Jurkat, Clone E6-1 (cell line): ENCODE data around the gene PLXNB1.

Experiments used
- DNase-seq: peaks from one replicate; pipeline ENCODE4 v3.0.0-alpha.2; 2011; ENCODE audit warnings: low read depth, low spot score
- H3K4me3 ChIP-seq: 2 replicates; pipeline ENCODE4 v1.5.1; 2011; ENCODE audit warnings: mild to moderate bottlenecking, low read length, control low read depth, moderate library complexity

Gene PLXNB1

DNA sequence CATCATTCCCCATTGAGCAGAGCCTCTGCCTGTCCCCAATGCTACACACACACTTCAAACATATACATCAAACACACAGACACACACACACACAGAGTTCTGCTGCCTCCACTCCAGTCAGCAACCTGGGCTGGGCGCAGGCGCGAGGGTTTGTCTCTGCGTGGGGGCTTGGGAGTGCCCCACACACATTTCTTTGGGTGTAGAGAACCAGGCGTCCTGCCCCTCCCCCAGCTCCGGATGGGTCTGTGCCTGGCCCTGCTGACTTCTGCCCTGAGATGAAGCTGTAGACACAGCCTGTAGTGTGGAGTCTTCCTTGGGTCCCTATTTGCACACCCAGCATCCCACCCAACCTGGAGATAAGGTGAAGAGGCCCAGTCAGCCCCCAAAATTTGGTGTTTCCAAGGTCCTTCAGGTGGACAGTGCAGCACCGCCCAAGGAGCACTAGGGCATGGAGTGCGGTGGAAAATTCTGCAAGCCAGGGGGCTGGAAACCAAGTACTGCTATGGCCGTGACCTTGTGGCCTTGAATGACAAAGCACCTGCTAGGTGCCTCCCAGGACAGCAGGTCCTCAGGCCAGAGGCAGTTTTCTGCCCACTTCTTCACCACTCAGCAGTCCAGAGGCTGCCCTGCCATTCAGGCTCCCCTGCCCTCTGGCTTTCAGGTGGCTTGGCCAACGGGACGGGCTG is 31.0 kb downstream of the PLXNB1 start:
- H3K4me3 ChIP-seq, result no peak overlapping the region
- no peak for DNase-seq

DNA sequence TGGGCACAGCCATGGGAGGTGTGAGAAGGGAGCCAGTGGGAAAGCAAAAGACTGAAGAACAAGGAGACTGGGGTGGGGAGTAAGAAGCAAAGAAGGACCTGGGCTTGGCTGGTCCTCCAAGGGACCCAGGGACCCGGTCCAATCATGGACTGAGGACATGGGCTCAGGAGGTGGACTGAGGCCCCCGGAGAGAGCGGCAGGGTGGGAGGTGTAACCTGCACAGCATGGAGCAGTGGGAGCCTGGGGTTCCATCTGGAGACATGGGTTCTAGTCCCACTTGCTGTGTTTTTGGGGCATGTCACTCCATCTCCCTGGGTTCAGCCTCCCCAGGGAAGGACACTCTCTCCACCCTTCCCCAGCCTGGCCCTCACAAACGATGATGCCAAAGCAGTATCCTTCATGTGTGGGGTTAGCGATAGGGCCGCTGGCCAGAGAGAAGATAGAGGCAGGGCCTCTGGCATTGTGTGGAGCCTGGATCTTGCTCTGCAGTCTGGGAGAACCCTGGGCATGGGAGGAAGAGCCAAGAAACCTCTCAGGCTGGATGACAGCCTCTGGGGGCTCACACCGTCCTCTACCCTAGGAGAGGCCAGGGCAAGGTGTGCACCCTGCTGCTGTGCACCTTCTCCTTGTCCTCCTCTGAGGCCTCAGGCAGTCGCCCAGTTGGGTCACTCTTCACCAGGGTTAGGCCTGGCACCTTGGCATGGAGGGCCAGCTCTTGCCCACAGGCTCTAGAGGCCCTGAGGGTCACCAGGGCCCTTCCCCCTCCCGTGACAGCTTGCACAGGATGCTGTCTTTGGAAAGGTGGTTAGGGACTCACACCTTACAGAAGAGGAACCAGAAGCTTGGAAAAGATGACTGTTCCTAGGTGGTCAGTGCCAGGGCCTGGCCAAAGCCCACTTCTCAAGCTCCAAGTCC is 31.9 kb downstream of the PLXNB1 start:
- H3K4me3 ChIP-seq, result no peak overlapping the region
- DNase-seq, result no peak

DNA sequence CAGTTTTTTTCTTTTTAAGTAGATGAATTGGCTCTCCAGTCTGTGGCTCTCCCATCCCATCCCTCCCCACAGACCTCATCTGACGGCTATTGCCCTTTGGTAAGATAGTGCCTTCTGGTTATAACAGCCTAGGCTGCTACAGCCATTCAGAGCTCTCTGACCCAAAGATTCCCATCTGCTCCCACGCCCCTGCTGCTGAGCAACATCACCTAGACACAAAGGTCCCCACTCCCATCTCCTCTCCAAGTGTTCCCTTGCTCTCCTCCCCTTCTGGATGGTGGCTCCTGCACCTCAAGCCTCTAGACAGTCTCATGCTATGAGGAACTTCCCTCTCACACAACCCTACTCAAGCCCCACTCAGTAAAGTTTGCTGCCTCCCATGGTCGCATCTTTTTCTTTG is 34.2 kb downstream of the PLXNB1 start:
- DNase-seq, result no peak
- H3K4me3 ChIP-seq, result no peak overlapping the region

DNA sequence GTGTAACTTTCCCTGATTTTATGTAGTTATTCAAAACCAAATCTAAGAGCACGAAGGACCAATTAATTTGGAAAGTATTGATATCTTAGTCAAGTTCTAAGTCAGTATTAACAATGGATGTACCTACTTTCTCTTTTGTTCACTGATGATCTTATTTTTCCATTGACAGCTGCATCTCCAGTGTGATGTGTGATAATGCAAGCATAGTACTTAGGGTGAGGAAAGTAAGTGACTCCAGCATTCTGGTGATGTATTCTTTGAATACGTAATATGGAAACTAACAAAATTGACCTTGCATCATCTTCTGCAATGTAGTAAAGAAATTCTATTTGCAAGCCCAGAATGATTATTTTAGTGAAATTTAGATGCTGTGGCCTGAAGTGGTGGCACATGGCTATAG is 35.5 kb downstream of the PLXNB1 start:
- no peak overlapping the region for H3K4me3 ChIP-seq
- no peak for DNase-seq

DNA sequence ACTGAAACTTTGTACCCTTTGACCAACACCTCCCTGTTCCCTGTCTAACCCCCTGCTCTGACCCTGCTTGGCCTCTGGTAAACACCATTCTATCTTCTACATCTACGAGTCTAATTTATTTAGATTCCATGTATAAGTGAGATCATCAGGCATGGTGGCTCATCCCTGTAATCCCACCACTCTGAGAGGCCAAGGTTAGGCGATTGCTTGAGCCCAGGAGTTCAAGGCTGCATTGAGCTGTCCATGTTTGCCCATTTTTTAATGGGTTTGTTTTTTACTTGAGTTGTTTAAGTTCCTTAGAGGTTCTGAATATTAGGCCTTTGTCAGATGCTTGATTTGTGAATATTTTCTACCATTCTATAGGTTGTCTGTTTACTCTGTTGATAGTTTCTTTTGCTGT is 40.9 kb downstream of the PLXNB1 start:
- no peak overlapping the region for H3K4me3 ChIP-seq
- no peak for DNase-seq

DNA sequence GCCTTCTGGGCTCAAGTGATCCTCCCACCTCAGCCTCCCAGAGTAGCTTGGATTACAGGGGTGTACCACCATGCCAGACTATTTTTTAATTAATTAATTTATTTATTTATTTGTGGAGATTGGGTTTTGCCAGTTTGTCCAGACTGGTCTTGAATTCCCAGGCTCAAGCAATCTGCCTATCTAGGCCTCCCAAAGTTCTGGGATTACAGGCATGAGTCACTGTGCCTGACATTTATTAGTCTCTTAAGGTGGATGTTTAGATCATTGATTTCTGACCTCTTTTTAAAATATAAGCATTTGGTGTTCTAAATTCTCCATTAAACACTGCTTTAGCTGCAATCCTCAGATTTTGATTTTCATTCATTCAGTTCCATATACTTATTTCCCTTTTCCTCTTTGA is 42.3 kb downstream of the PLXNB1 start:
- no peak overlapping the region for H3K4me3 ChIP-seq
- no peak for DNase-seq

DNA sequence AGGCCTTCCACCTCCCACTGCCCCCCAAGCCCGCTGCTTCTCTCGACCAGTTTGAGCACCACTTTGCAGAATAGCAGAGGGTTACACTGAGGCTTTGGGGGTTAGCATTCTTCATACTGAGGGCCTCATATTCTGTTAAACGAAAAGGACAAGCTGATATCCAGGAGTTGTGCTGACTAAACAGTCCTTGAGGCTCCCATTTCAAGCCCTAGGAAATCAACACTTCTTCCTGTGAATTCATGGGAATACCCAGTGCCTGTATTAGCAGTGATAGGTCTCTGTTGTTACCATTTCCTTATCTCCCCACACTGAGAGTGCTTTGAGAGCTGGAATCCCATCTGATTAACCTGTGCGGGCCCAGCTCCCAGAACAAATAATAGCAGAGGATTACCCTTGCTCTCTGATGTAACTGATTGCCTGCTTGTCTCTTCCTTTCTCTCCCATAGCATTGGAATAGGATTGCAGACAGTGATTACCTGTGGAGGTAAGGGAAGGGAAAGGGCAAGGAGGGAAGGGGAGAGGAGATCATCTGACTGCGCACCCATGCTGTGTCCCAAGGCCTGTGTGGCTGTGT is 56.9 kb downstream of the PLXNB1 start:
- no peak overlapping the region for H3K4me3 ChIP-seq
- no peak for DNase-seq

DNA sequence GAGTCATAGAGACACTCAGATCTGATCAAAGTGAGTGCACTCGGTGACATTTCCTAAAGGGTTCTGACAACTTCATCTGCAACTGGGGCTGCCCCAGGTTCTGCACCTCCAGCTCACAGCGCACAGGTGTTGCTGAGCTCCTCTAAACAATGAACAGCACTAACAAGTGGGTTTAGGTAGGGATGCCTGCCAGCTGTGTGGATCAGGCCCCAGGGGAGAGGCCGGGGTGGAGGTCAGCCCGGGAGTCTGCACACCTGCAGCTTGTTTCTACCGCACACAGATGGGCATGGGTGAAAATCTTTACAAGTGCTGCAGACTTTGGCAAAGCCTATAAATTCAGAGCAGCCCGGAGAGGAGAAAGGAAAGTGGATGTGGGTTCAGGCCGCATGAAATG is 57.5 kb downstream of the PLXNB1 start:
- no peak overlapping the region for H3K4me3 ChIP-seq
- peak; percentile 42 for DNase-seq

DNA sequence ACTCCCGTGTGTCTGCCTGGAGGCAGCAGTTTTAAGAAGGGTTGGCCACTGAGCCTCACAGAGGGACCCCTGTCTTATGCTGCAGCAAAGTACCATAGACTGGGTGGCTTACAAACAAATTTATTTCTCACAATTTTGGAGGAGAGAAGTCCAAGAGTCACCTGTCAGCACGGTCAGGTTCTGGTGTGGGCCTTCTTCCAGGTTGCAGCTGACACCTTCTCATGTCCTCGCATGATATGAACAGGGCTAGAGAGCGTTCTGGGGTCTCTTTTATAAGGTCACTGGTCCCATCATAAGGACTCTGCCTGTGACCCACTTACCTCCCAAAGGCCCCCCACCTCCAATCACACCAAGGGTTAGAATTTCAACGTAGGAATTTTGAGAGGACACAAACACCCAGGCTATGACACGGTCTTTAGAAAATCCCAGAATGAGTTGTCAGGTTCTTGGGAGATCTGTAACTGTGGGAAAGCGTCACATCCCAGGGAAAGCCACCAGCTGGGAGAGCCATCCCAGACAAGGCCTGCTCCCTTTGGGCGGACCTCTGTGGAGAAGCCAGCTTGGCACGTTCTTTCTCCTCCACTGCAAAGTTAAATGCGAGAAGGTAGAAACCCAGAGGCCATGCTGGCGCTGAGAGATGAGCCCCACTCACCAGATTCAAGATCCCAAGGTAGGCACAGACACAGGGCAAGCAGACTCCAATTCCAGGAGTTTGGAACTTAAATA is 58.1 kb downstream of the PLXNB1 start, which contains the start of gene FBXW12:
TSS of gene FBXW12 (plus strand) at position 569 of the 726 bp plus-strand sequence. CDS start 549 bp downstream, outside the sequence.
- DNase-seq, result no peak
- H3K4me3 ChIP-seq, result no peak within 1 kb of the TSS

DNA sequence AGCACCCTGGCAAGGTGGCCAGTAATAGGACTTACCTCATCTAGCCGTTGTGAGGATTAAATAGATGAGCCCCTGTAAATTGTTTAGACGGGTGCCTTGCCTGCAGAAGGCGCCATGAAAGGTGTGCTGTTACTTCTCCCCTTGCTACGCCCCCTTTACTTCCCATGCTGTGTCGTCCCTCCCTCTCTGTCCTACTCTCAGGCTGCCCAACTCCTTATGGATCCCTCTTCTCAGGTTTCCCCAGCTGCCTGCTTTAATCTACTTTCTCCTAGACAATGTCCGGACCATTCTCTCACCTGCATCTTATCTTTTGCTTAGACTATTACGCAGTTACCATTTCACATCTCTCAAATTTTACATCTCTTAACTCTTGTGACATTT is 59.6 kb downstream of the PLXNB1 start:
- no peak for DNase-seq
- H3K4me3 ChIP-seq, result no peak overlapping the region

DNA sequence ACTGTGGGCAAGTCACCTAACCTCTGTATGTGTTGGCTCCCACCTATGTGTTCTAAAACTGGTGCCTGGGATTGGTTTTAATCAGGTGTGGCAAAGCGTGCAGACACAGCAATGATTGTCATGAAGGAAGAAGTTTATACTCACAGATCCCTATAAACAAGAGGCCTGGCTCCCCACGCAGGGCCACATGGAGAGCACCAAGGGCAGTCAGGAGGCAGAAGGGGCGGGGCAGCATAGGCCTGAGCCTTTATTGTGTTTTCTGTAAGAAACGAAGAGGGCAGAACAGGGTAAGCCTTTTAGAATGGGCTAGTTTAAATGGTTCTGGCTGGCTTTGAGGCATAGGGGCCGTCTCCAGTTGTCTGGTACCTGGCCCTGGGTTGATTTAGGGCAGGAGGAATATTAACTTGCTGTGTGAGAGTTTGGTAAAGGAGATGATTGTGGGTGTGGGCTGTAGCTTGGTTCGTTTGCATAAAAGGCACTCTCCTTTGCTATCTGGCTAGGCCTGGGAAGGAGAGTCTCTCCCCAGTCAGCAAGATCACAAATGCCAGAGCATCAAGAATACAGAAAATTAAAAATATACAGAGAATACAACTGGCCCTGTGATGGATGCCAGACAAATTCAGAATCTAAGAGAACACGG is 60.1 kb downstream of the PLXNB1 start:
- H3K4me3 ChIP-seq, result no peak overlapping the region
- DNase-seq, result no peak

DNA sequence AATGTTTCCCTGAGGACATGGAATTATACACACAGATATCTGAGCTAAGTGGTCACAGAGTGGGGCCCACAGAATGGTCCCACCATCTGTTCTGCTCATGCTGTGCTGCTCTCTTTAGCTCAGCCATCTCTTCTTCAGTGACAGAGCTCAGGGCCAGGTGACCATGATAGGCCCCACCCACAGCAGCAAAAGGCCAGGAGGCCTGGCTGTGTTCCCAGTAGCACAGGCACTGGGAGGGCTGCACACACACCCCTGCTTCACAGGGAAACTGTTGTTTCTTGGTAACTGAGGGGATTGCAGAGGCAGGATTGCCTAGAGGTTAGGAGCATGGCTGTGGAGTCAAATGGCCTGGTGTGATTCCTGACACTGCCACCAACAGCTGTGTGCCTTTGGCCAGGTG is 62.7 kb downstream of the PLXNB1 start:
- H3K4me3 ChIP-seq, result no peak overlapping the region
- DNase-seq, result no peak

DNA sequence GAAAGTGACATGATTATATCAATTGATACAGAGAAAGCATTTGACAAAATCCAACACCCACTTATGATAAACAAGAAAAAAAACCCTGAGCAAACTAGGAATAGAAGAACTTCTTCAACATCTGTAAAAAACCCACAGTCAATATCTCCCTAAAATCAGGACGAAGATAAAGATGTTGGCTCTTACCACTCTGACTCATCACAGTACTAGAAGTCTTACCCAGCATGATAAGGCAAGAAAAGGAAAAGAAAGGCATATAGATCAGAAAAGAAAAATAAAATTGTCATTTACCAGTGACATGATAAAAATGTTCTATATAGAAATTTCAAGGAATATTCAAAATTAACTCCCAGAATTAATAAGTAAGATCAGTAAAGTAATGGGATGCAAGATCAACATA is 65.0 kb downstream of the PLXNB1 start:
- no peak overlapping the region for H3K4me3 ChIP-seq
- DNase-seq, result no peak

DNA sequence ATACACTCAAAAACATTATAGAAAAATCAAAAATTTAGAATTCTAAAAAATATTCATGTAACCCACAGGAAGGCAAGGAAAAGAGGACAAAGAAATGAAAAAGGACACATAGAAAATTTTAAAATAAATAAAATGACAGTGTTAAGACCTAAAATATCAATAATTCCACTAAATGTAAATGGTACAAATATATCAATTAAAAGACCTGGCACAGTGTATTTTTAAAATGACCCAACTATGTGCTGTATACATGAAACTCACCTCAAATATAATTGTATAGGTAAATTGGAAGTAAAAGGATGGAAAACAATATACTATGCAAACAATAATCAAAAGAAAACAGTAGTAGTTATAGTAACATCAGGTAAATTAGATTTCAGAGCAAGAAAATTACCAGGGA is 68.0 kb downstream of the PLXNB1 start:
- H3K4me3 ChIP-seq, result no peak overlapping the region
- DNase-seq, result no peak

DNA sequence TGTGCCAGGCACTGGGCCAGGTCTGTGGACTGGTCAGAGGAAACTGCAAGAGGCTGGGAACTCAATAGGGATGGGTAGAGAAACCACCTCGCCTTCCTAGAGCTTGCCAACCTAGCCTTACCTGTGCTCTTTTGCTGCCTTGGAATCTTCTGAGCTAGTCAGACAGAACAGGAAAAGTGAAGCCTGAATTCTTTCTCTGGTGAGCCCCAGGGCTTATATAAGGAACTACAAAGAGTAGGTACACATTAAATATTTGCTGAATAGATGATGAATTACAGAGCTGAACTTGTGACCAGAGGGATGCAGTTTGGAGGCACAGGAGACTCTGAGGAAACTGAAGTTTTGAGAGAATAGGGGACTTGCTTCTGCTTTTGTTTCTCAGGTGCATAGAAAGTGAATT is 73.5 kb downstream of the PLXNB1 start:
- DNase-seq, result no peak

DNA sequence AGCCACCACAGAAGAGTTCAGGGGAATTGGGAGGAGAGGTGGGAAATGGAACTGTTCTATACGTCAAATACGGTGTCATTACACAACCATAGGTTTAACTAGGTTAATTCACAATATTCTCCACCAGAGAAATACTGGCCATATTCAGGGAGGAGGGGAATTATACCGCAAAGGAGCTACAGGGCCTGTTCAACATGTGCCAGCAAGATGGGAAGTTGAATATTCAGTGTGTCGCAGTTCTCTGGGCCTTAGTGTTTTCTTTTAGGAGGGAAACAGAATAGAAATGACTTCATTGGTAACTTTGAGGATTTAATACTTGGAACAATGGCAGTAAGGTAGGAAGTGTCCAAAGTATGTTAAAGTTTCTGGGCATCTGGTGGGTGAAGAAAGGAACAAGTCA is 75.9 kb downstream of the PLXNB1 start:
- no peak overlapping the region for H3K4me3 ChIP-seq
- DNase-seq, result no peak

More for the DNA sequence above, 73.5 kb downstream of the PLXNB1 start:
- H3K4me3 ChIP-seq, result no peak overlapping the region
